Limb (tissue), 2 donors: ENCODE measurements around the gene GLYR1.
"Not testable (repeated sequence)": the region's sequence is repeated elsewhere in the genome, so short reads cannot be mapped to it uniquely, and the experiment has no call there.

Experiments
- DNase-seq, 2 donors: peaks; one replicate each; pipeline ENCODE4 v3.0.0-alpha.2; 2016; ENCODE audit errors: extremely low spot score in 2 of 2

GLYR1 gene

GRCh38 chr16:4846901-4847773 is at the start of gene GLYR1, which contains the start of gene UBN1:
TSS of gene GLYR1 (minus strand) at chr16:4847288. CDS start at chr16:4847265, 23 bp downstream.
TSS of gene UBN1 (plus strand) at chr16:4847481. CDS start at chr16:4852918, 5,437 bp downstream.
- peak; percentile 98 to 100 for DNase-seq

- DNase-seq = not testable (repeated sequence)
These were observed 49.7 kb upstream of the GLYR1 start for GRCh38 chr16:4896761-4897160.

DNA sequence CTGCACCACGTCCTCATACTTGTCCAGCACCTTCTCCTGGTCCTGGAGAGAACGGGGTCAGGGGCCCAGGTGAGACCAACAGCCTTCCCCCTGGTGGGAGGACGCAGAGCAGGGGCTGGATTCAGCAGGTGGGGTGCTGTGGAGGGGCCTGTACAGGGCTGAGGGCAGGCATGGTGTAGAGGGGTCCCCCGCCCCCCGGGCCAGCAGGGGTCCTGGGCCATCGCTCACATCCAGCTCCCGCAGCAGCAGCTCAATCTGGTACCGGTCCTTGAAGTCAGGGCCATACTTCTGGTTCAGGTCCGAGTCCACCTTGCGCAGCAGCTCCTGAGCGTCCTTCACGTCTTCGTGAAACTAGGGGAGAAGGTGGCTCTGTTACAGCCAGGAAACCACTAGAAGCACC is 48.3 kb upstream of the GLYR1 start:
- no peak for DNase-seq

DNA sequence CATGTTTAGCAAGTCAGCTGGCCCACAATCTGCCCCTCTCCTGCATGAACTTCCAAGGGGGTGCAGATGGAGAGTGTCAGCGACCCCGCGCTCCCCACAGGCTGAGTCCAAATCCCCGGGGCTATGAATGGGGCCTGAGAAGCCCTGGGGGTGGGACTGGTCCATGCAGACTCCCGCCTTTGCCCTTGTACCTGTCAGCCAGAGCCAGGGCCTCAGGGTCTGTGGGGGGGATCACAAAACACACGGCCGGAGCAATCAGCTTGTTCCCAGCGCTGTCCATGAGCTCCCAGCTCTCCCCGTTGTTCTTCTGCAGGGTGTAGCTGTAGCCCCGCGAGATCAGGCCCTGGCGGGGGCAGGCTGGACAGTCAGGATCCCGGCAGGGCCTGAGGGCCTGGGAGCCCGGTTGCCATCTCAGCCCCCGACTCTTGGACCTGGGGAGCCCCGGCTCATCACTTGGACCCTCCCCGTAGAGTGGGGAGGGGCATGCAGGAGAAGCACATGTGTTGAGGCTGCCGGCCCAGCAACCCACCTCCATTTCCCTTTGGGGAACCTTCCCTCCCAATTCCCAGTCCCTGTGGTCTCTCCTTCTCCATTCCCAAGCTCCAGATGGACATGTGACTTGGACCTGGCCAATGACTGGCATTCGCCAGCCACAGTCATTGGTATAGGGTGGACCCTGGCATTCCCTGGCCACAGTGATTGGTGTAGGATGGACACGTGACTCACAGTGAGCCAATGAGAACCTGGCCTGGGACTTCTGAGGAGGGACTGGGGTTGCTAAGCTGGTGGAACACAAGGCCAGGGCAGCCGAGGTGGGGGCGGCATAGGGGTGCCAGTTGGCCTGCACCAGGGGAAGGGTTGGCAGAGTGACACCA is 47.4 kb upstream of the GLYR1 start:
- no peak for DNase-seq

- no peak for DNase-seq
These were observed 46.2 kb upstream of the GLYR1 start for GRCh38 chr16:4893103-4893862.

DNA sequence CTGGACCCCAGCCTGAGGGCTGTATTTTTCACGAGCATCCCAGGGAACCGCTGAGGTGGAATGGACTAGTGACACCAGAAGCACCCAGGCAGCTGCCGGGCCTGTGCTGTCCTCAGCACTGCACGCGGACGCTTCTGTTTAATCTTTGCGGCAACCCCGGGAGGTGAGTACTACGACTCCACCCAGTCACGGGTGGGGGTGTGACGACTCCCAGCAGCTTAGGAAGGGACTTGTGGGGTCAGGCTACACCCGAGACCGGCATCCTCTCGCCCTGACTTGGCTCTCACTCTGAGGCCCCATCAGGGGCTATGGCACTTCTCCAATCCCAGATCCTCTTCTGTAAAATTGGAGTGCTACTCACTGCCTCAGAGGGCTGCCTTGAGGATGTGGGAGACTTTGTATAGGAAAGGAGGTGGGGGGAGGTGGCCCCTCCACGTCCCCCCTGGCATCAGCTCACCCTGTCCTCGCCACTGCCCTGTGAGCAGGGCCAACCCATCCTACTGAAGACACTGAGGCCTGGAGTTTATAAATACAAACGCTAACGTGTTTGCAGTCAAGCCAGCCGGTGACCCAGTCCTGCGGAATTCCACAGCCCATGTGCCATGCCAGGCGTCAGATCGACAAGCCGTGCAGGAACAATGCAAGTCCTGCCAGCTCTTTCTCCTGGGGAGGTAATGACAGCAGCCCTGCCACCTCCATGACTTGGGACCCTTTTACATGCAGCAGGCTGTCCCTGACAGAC is 45.4 kb upstream of the GLYR1 start:
- DNase-seq = peak; percentile 43 to 67

DNA sequence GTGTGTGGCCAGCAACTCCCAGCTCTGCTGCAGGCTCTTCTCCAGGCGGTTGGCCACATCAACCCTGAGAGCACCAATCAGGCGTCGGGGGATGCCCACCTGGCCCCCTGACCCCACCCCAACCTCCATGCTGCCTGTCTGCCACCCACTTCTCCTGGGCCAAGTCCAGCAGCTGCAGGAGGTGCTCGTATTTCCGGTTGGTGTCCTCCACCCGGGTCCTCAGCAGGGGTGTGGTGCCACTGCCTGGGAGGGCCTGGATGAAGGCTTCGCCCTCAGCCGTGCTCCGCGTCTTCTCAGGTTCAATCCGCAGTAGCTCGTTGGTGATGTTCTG is 44.8 kb upstream of the GLYR1 start:
- DNase-seq = no peak

GRCh38 chr16:4891097-4891885 is 44.2 kb upstream of the GLYR1 start:
- no peak for DNase-seq

- no peak for DNase-seq
These were observed 43.6 kb upstream of the GLYR1 start for GRCh38 chr16:4890686-4891085.

DNA sequence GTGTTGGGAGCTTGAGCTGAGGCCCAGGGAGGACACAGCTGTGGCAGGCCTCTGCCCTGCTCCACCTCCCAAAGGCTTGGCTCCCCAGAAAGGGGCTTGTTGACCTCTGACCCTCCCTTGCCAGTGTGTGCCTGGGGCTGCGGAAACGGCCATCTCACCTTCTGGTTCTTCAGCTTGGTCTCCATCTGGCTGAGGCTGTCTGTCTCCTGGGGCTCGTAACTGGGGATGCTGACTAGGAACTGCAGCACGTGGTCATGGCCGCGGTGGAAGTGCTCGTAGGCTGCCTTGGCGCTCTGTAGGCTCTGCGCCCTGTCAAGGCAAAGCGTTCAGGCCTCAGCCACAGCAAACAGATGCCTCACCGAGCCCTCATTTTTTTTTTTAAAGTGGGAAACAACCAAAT is 42.9 kb upstream of the GLYR1 start:
- DNase-seq = no peak

DNA sequence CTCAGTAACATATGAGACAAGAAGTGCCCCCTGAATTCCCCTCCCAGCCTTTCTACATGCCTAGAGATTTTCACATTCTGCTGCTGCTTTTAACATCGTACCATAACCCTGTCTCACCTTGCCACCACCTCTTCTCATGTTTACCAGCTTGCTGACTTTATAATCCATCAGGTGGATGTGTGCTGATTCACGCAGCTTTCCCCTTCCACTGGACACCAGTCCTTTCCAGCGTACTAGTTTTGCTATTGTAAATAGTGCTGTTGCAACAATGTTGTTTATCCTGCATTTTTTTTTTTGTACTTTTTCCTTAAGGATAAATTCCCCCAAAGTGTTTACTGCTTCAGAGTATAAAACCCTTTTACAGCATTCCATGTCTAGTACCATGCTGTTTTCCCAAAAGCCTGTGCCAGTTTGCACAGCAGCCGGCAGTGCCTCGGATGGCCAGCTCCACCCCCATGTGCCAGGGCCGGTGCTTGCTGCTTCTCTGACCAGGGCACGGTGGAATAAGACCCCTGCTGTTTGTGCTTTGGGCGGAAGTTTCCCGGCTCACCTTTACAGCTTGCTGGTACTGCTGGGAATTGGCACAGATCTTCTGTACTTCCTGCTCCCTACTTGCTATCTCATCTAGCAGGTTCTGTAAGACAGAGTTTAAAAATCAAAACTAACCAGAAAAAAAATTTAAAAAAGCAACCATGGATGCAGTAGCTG is 41.5 kb upstream of the GLYR1 start:
- DNase-seq = no peak

GRCh38 chr16:4886151-4886550 is 39.1 kb upstream of the GLYR1 start:
- no peak for DNase-seq

GRCh38 chr16:4884972-4885874 is 38.1 kb upstream of the GLYR1 start:
- no peak for DNase-seq

- no peak for DNase-seq
These were observed 37.1 kb upstream of the GLYR1 start for GRCh38 chr16:4884209-4884608.

- DNase-seq = no peak
These were observed 36.4 kb upstream of the GLYR1 start for GRCh38 chr16:4883501-4883900.

DNA sequence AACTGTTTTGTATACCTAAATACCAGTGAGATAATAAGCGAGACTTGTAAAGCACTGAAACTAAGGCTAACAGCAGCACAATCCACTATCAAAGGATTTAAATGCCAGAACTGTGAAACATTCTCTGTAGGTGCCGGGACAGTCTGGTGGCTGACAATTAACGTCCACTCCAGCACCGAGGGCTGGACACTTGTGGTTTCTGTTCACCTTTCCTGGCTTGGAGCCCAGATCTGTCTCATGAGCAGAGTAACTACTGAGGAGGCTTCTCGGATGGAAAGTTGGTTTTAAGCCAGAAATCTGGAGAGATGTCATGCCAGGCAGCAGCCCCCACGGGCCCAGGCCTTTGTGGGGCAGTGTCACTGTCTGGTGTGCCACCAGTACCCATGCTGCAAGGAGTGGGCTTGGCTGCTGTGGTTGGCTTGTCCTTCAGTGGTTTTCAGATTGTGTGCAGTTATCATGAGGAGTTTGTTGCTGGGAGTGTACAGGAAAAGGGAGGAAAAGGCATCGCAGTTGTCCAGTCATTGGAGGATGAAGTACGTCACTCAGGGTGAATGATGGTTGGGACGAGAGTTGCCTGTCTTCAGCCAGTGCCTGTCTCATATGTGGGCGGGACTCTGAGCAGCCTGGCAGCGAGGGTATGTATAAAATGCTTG is 35.7 kb upstream of the GLYR1 start:
- peak in 1 of 2 donors; percentile 4 for DNase-seq

DNA sequence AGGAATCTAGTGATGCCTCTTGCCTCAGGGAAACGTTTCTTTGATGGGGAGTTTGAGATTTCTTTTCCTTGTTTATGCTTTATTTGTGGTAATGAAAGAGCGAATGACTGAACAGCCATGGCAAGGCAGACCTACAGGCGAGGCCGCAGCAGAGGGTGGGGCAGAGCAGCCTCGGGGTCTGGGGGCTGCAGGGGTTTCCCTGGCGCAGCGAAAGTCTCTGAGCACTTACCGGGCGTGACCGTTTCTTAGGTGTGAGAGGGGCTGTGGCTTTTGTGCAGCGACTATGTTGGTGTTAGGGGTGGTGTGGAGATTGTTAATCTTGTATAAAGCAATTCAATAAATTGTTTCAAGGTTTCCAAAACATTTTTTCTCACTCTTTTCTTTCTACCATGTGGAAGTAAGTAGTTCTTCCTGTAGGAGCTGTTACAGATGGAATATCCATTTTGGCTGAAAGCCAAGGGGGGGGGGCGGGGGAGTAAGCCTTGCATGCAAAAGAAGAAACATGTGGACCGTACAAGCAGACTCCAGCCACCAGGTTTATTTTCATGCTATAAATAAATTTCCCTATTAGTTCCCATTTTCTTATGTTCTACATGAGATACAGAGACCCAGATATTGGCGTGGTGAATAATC is 35.0 kb upstream of the GLYR1 start:
- peak; percentile 51 to 72 for DNase-seq
